Erythroblast (primary cell): Measurements from ENCODE around the gene CCDC33.

Experiments used
- DNase-seq, 2 experiments: peaks; one replicate each; lab custom pipeline; 2025; lab: John Stamatoyannopoulos, UW
- GATA1 ChIP-seq: IDR thresholded peaks from 2 replicates; pipeline ENCODE4 v1.6.1; 2011; ENCODE audit warnings: low read depth, mild to moderate bottlenecking, control low read depth, low read length, moderate library complexity
- POLR2A ChIP-seq: IDR thresholded peaks from 2 replicates; pipeline ENCODE4 v1.6.1; 2011; ENCODE audit warnings: mild to moderate bottlenecking, low read length

The CCDC33 gene

DNA sequence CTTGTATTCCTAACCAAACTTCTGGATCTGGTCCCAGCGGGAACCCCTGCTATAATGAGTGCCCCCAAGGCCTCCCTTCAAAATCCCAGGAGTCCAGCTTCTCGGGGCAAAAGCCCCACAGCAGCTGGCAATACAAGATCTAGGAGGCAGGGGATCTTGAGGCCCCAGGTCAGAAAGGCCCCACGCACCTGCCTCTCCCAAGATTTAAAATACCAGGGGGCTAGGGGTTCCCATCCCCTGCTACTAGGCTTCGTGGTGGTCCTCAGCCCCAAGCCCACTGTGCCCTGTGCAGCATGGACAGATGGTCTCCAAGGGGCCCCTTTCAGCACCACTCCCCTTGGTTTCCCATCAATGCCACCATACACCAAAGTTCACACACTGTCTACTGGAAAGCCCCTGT lies 147.2 kb downstream of the CCDC33 start:
- no peak for TF ChIP-seq GATA1
- TF ChIP-seq POLR2A: no peak
- DNase-seq: no peak

DNA sequence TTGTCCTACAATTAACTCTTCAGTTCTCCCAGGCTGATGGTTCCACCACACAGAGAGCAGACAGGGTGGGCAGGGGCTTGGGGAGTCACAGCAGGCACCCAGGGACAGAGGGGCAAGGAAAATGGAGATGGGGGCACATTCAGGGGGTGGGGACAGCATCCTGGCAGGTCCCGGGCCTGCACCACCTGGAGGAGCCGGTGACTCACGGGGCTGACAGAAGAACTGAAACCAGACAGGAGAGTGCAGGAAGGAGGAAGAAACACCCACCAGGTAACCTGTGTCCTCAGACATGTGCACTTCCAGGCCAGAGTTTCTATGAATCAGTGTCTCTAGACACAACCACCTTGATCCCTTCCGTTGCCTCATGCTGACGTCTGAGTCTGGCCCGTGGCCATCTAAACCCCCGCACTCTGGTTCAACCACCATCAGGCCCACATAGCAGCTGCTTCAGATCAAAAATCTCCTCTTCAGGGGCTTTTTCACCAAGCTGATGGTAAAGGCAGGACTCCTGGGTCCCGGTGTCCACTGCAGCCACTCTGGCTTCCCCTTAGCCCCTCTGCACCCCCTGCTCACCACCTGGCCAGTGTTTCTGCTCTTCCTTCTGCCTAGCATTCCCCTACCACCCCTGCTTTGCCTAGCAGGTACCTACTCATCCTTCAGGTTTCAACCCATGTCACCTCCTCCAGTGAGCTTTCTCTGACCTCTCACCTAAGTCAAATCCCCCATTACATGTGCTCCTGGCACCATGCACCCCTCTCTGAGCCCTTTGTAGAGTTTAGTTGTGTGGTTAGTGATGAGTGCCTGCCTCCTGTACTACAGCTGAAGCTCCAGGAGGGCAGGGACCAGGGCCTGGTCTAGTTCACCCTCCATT lies 147.8 kb downstream of the CCDC33 start:
- peak in 1 of 2 experiments; percentile 38 for DNase-seq
- TF ChIP-seq GATA1 (no peak), POLR2A (no peak)

DNA sequence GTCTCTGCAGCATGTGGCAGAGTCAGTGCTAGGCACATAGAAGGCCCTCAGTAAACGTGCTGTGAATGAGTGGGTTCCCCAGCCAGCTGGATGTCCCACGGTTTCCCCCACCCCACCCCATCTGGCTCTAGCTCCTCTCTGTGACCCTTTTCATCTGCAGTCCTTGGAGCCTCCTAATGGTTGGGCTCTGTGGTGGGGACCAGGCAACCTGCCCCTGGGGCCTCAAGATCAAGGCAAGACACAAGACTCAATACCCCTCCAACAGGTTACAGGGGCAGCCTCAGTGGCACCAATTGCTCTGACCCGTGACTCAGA lies 148.4 kb downstream of the CCDC33 start:
- no peak for DNase-seq
- TF ChIP-seq GATA1 (no peak), POLR2A (no peak)

DNA sequence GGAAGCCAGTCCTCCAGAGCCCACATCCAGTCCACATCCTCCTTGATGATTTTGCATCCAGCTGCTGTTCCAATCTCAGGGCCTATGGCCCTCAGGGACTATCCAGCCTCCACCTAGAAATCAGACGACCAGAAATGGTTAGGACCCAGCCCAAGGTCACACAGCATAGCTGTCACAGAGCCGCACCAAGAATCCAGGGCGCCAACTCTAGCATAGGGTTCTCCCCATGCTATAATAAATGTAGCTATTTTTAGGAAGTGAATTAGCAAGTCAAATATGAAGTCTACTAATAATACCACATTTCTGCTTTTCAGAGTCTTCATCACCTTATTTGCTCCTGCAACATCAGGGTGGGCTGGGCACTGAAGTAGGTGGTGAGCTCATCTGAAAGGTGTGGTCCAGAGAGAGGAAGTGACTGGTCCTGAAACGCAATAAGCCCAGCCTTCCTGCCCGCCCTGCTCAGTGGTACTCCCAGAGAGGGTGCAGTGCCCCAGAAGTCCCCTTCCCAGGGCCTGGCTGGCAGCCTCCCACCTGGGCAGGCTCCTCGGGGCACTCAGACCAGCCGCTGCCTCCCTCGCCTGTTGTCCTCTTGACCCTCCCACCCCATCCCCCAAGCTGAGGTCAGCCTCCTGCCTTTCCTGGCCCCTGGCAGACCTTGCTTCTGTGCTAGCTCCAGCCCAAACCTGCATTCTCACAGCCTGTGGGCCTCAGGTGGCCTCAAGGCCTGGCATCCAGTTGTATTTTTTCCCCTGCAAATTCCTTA lies 148.9 kb downstream of the CCDC33 start:
- peak; percentile 68 to 86 for DNase-seq
- TF ChIP-seq GATA1: no peak
- TF ChIP-seq POLR2A: peak; percentile 79

DNA sequence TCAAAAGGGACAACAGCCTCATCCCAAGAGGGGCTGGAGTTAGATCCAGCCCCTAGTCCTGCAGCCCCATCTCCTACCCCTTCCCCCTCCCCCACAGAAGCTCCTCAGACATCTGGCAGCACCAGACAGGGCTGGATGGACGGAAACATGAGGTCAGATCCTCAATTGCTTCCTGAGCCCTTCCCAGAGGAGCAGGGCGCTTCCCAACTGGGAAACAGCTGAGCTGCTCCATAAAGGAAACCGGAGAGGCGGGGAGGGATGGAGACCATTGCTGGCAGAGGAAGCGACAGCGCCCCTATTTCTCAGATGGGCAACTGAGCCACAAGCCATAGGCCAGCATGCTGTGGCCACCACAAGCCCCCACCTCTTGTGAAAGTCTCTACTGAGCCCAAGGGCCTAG lies 149.6 kb downstream of the CCDC33 start:
- no peak for DNase-seq
- TF ChIP-seq GATA1 (no peak), POLR2A (no peak)
